Measurements from ENCODE around the gene MTUS2. TPM values are rescaled to one million over a fixed set of nuclear protein-coding genes. Genes with fewer than 3 reads are reported as not detected.
A peak's percentile ranks its signal among the peaks of the same experiment; 100 is the strongest.

The MTUS2 gene
- total RNA-seq, 1 donor from 2014 or later, result under 0.01 TPM

- no peak for DNase-seq (ENCODE audit: low read depth, low spot score)
These were observed 720.2 kb downstream of the MTUS2 start for GRCh38 chr13:29540334-29540733.

GRCh38 chr13:29540799-29541198 lies 720.7 kb downstream of the MTUS2 start:
- no peak for DNase-seq (ENCODE audit: low read depth, low spot score)

GRCh38 chr13:29541400-29541799 lies 721.3 kb downstream of the MTUS2 start:
- DNase-seq (ENCODE audit: low read depth, low spot score), result no peak

GRCh38 chr13:29542381-29542780 lies 722.2 kb downstream of the MTUS2 start:
- DNase-seq (ENCODE audit: low read depth, low spot score), result no peak

- no peak for DNase-seq (ENCODE audit: low read depth, low spot score)
These were observed 723.4 kb downstream of the MTUS2 start for GRCh38 chr13:29543230-29544215.

- no peak for DNase-seq (ENCODE audit: low read depth, low spot score)
These were observed 725.8 kb downstream of the MTUS2 start for GRCh38 chr13:29545988-29546387.

- peak; percentile 32 for DNase-seq (ENCODE audit: low read depth, low spot score)
These were observed 726.5 kb downstream of the MTUS2 start for GRCh38 chr13:29546662-29547061.

- peak; percentile 56 for DNase-seq (ENCODE audit: low read depth, low spot score)
These were observed 727.0 kb downstream of the MTUS2 start for GRCh38 chr13:29547153-29547552.

- peak; percentile 68 for DNase-seq (ENCODE audit: low read depth, low spot score)
These were observed 728.6 kb downstream of the MTUS2 start for GRCh38 chr13:29548722-29549121.

- DNase-seq (ENCODE audit: low read depth, low spot score), result no peak
These were observed 730.4 kb downstream of the MTUS2 start for GRCh38 chr13:29550430-29550988.

GRCh38 chr13:29551214-29551613 lies 731.1 kb downstream of the MTUS2 start:
- DNase-seq (ENCODE audit: low read depth, low spot score), result no peak

Other genes with a start within 250 kb of the MTUS2 start
- 95.2 and 113 TPM in 2 replicates for gene POMP, start 161.2 kb upstream of the MTUS2 start, total RNA-seq
- 2.6 and 14.0 TPM in 2 replicates for gene SLC46A3, start 101.4 kb upstream of the MTUS2 start, total RNA-seq